Loucy (cell line): ENCODE data around the gene BRD4.

ENCODE experiments used
- H2AFZ ChIP-seq: fragments of 200-600 bp; sonication (generic); 2 replicates; pipeline ENCODE4 v1.6.0; 2016; ENCODE audit warnings: antibody characterized with exemption, mild to moderate bottlenecking, low read length, moderate library complexity
- H3F3A ChIP-seq: fragments of 200-600 bp; 2 replicates; pipeline ENCODE4 v1.6.0; 2016; ENCODE audit warnings: antibody characterized with exemption, low read depth, mild to moderate bottlenecking
- H3K27me3 ChIP-seq: fragments of 200-600 bp; sonication (generic); 2 replicates; pipeline ENCODE4 v1.6.1; 2014; ENCODE audit warnings: low read length, mild to moderate bottlenecking; ENCODE audit not compliant: insufficient read depth, poor library complexity, severe bottlenecking
- H3K36me3 ChIP-seq: fragments of 200-600 bp; sonication (generic); 2 replicates; pipeline ENCODE4 v1.6.1; 2016; ENCODE audit warnings: low read length; ENCODE audit not compliant: insufficient read depth
- H3K4me1 ChIP-seq: fragments of 200-600 bp; sonication (generic); 2 replicates; pipeline ENCODE4 v1.5.1; 2014; ENCODE audit warnings: low read length, mild to moderate bottlenecking; ENCODE audit not compliant: insufficient read depth, poor library complexity, severe bottlenecking
- H3K4me2 ChIP-seq: fragments of 200-600 bp; sonication (generic); 2 replicates; pipeline ENCODE4 v1.6.0; 2014; ENCODE audit warnings: antibody characterized with exemption, low read length, low read depth, mild to moderate bottlenecking; ENCODE audit not compliant: poor library complexity, severe bottlenecking
- H3K4me3 ChIP-seq: fragments of 200-600 bp; sonication (generic); 2 replicates; pipeline ENCODE4 v1.5.1; 2014; ENCODE audit warnings: low read length, mild to moderate bottlenecking, mixed read lengths; ENCODE audit not compliant: poor library complexity, severe bottlenecking
- H3K79me2 ChIP-seq: fragments of 200-600 bp; sonication (generic); 2 replicates; pipeline ENCODE4 v1.6.1; 2014; ENCODE audit warnings: low read length; ENCODE audit not compliant: insufficient read depth
- H3K9ac ChIP-seq: fragments of 200-600 bp; sonication (generic); 2 replicates; pipeline ENCODE4 v1.6.0; 2014; ENCODE audit warnings: mild to moderate bottlenecking, low read depth, low read length, moderate library complexity; ENCODE audit not compliant: poor library complexity, severe bottlenecking
- H3K9me2 ChIP-seq: fragments of 200-600 bp; sonication (generic); replicated peaks from 2 replicates; pipeline ENCODE4 v1.6.1; 2016; ENCODE audit warnings: low read depth, low read length, mixed read lengths
- H3K9me3 ChIP-seq: fragments of 200-600 bp; sonication (generic); 2 replicates; pipeline ENCODE4 v1.6.1; 2014; ENCODE audit warnings: mild to moderate bottlenecking, antibody characterized with exemption, low read length, low read depth; ENCODE audit not compliant: insufficient read depth
- H4K20me1 ChIP-seq: fragments of 200-600 bp; sonication (generic); 2 replicates; pipeline ENCODE4 v1.6.0; 2014; ENCODE audit warnings: antibody characterized with exemption, low read length, mild to moderate bottlenecking; ENCODE audit not compliant: insufficient read depth, poor library complexity, severe bottlenecking
- CTCF ChIP-seq: fragments of 200-600 bp; sonication (generic); conservative IDR thresholded peaks from 2 replicates; pipeline ENCODE4 v1.5.1; 2014; ENCODE audit warnings: mild to moderate bottlenecking, antibody characterized with exemption, low read length
- EZH2phosphoT487 ChIP-seq: fragments of 200-600 bp; IDR thresholded peaks from 2 replicates; pipeline ENCODE4 v1.6.1; 2018; ENCODE audit warnings: antibody characterized with exemption, mild to moderate bottlenecking, moderate library complexity, borderline replicate concordance

The BRD4 gene

DNA sequence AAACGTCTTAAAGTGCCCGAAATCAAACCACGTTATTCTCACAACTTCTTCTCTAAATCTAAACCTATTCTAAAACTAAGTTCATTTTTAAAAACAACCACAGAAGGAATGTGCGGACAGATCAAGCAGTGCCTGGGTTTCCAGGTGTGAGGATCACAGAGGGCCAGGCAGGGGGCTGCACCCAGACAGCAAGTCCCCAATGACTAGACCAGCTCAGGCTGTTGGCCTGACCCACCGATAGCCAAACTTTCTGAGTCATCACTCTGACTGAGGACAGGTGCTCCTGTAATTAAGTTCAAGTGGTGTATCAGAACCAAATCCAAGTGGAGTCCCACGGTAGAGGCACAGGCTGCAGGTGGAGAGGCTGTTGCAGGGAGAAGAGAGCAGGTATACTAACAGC, 62.5 kb downstream of the BRD4 start:
- Histone ChIP-seq H3K9ac (no peak overlapping the region), H3K36me3 (peaks cover 86% of the 10 kb centered on the region; the same call in 1 of the 2 replicates), H4K20me1 (peaks cover 92% of the 10 kb centered on the region), H3K9me2 (no peaks in the 10 kb centered on the region), H3K4me1 (no peaks in the 10 kb centered on the region), H3F3A (no peaks in the 10 kb centered on the region), H3K79me2 (peaks cover 88% of the 10 kb centered on the region), H3K27me3 (no peaks in the 10 kb centered on the region), H3K9me3 (no peaks in the 10 kb centered on the region), H3K4me2 (no peak overlapping the region), H3K4me3 (no peak overlapping the region), H2AFZ (no peak overlapping the region)
- TF ChIP-seq EZH2phosphoT487: no peak
- no peak for TF ChIP-seq CTCF

- Histone ChIP-seq H3K79me2 (peaks cover 79% of the 10 kb centered on the region), H3K4me3 (no peak overlapping the region), H3K36me3 (peaks cover 96% of the 10 kb centered on the region), H3K4me2 (no peak overlapping the region), H3F3A (no peaks in the 10 kb centered on the region), H3K9me3 (no peaks in the 10 kb centered on the region), H3K9ac (no peak overlapping the region), H2AFZ (no peak overlapping the region), H3K27me3 (no peaks in the 10 kb centered on the region), H4K20me1 (peaks cover 90% of the 10 kb centered on the region), H3K4me1 (no peaks in the 10 kb centered on the region), H3K9me2 (no peaks in the 10 kb centered on the region)
- TF ChIP-seq CTCF (no peak), EZH2phosphoT487 (no peak)
These were observed 63.4 kb downstream of the BRD4 start for GRCh38 chr19:15268928-15269253.

DNA sequence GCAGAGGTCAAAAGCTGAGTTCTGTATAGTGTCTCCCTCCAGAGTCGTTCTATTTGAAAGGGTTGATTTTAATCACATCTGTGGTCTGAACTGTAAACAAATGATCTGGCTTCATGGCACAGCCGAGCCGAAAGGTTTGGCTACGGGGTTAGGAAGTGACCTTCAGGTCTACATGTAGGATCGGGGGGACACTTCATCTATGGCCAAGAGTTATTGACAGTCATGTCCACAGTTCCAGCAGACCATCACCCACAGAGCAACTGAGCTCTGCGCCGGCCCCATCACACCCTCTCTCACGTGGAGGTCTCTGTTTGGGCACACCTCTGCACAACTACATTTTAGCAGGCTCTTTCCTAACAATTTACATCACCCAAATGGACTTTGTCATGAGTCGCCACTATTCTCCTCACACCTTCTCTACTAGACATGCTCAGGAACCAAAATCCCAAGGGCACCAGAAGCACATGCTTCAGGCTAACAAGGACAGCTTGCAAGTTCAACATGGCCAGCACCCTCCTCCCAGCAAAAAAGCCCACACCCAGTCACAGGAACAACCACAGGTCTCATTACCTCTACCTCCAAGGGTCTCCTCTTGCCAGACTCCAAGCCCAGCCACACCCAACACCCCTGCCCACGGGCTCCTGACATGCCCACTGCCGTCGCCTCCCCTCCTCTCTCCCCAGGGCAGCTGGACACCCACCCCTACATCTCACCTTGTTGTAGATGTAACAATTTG, 64.0 kb downstream of the BRD4 start:
- H3K9me3 ChIP-seq: no peaks in the 10 kb centered on the region
- no peaks in the 10 kb centered on the region for H3K27me3 ChIP-seq
- no peaks in the 10 kb centered on the region for H3F3A ChIP-seq
- no peak overlapping the region for H3K9ac ChIP-seq
- no peaks in the 10 kb centered on the region for H3K4me1 ChIP-seq
- H3K4me3 ChIP-seq: no peak overlapping the region
- peaks cover 100% of the 10 kb centered on the region for H3K36me3 ChIP-seq
- H3K79me2 ChIP-seq: peaks cover 74% of the 10 kb centered on the region
- no peak overlapping the region for H3K4me2 ChIP-seq
- no peaks in the 10 kb centered on the region for H3K9me2 ChIP-seq
- H4K20me1 ChIP-seq: peaks cover 90% of the 10 kb centered on the region
- TF ChIP-seq CTCF: no peak
- TF ChIP-seq EZH2phosphoT487: no peak
- H2AFZ ChIP-seq: no peak overlapping the region
